Liver (tissue), 10 donors: ENCODE results near the gene CHMP3. TPM values are rescaled to one million over a fixed set of nuclear protein-coding genes. Genes with fewer than 3 reads are reported as not detected.

ENCODE experiments used
- DNase-seq: peaks from one replicate; pipeline ENCODE4 v3.0.0-alpha.2; 2017; ENCODE audit warnings: low spot score
- H3K27ac ChIP-seq, 2 donors: one replicate each; pipeline ENCODE4 v1.7.0; 2013; ENCODE audit warnings: inconsistent platforms in 2 of 2, low read length in 2 of 2, control low read depth in 1 of 2, low read depth in 1 of 2, mild to moderate bottlenecking in 1 of 2
- H3K27me3 ChIP-seq, 4 donors: one replicate each; pipeline versions ENCODE4 v1.6.1 to v1.7.0; 2013; ENCODE audit warnings: low read length in 3 of 4, inconsistent platforms in 1 of 4, mild to moderate bottlenecking in 1 of 4, moderate library complexity in 1 of 4; ENCODE audit not compliant: control insufficient read depth in 4 of 4, insufficient read depth in 4 of 4
- H3K36me3 ChIP-seq, 4 donors: one replicate each; pipeline versions ENCODE4 v1.6.1 to v1.7.0; 2013; ENCODE audit warnings: low read length in 3 of 4, mild to moderate bottlenecking in 3 of 4, low read depth in 1 of 4, moderate library complexity in 1 of 4; ENCODE audit not compliant: control insufficient read depth in 4 of 4, insufficient read depth in 3 of 4
- H3K4me1 ChIP-seq, 4 donors: one replicate each; pipeline versions ENCODE4 v1.6.1 to v1.7.0; 2013; ENCODE audit warnings: low read length in 3 of 4, mild to moderate bottlenecking in 3 of 4, moderate library complexity in 1 of 4; ENCODE audit not compliant: control insufficient read depth in 4 of 4, insufficient read depth in 4 of 4
- H3K4me3 ChIP-seq, 3 donors: one replicate each; pipeline versions ENCODE4 v1.6.1 to v1.7.0; 2013; ENCODE audit warnings: low read length in 3 of 3, control low read depth in 1 of 3, low read depth in 1 of 3, mild to moderate bottlenecking in 1 of 3
- H3K9ac ChIP-seq, 2 donors: one replicate each; pipeline ENCODE4 v1.7.0; 2013; ENCODE audit warnings: low read length in 2 of 2, mild to moderate bottlenecking in 2 of 2, moderate library complexity in 2 of 2, control low read depth in 1 of 2, low read depth in 1 of 2
- H3K9me3 ChIP-seq, 4 donors: one replicate each; pipeline versions ENCODE4 v1.6.1 to v1.7.0; 2013; ENCODE audit warnings: low read length in 3 of 4; ENCODE audit not compliant: control insufficient read depth in 4 of 4
- EGR1 ChIP-seq, 2 donors: IDR thresholded peaks; 2 replicates each; pipeline ENCODE4 v1.6.1; 2016 to 2018; ENCODE audit warnings: antibody characterized with exemption in 2 of 2, low read depth in 2 of 2
- FOXA1 ChIP-seq: IDR thresholded peaks from 2 replicates; pipeline ENCODE4 v1.6.1; 2016; ENCODE audit warnings: antibody characterized with exemption
- HNF4A ChIP-seq, 2 donors: conservative IDR thresholded peaks; 2 replicates each; pipeline ENCODE4 v1.6.1; 2016; ENCODE audit warnings: antibody characterized with exemption in 2 of 2, mild to moderate bottlenecking in 2 of 2
- HNF4G ChIP-seq: IDR thresholded peaks from 2 replicates; pipeline ENCODE4 v1.6.1; 2016; ENCODE audit warnings: antibody characterized with exemption
- MAX ChIP-seq: IDR thresholded peaks from 2 replicates; pipeline ENCODE4 v1.6.1; 2016; ENCODE audit warnings: antibody characterized with exemption
- NR2F2 ChIP-seq: IDR thresholded peaks from 2 replicates; pipeline ENCODE4 v1.6.1; 2016; ENCODE audit warnings: antibody characterized with exemption
- RAD21 ChIP-seq, 2 donors: IDR thresholded peaks; 2 replicates each; pipeline ENCODE4 v1.6.1; 2016; ENCODE audit warnings: antibody characterized with exemption in 2 of 2, mild to moderate bottlenecking in 2 of 2
- YY1 ChIP-seq: IDR thresholded peaks from 2 replicates; pipeline ENCODE4 v1.6.1; 2016; ENCODE audit warnings: antibody characterized with exemption, mild to moderate bottlenecking
- WGBS: extraction: QIAGEN DNeasy Blood & Tissue Kit; methylation state at CpG from one replicate; pipeline ENCODE4 v1.1.7; 2013; 5-methylcytosine and 5-hydroxymethylcytosine counted together
- polyA plus RNA-seq, 2 donors: library from polyadenylated mRNA; stranded (reverse) in 1 of 2; unstranded in 1 of 2; fragments of 200-250 nt in 1 of 2; fragments of >200 nt in 1 of 2; fragmentation: Nextera tagmentation in 1 of 2; extraction: Ambion mirVana in 1 of 2; gene quantifications; one replicate each; pipeline versions ENCODE4 v1.2.1 to v1.2.3, GENCODE V29; 2013 to 2015
- small RNA-seq: library from RNA; depleted of rRNA; stranded (forward); fragments of <200 nt; gene quantifications from one replicate; pipeline ENCODE3, GENCODE V24; 2014
- total RNA-seq, 2 donors: library from RNA; depleted of rRNA; stranded (reverse); fragments of >200 nt; gene quantifications; one replicate each; pipeline ENCODE4 v1.2.3, GENCODE V29; 2014
- donor health status: healthy.
- donor health status: healthy.
- donor health status: healthy.
- donor health status: healthy.
- donor health status: healthy.

The CHMP3 gene
- total and polyA plus RNA-seq, 4 donors = 20.6 to 25.1 (median 24.0) TPM

- TF ChIP-seq HNF4G = no peak
- no peak for TF ChIP-seq HNF4A (conservative IDR thresholded peaks at IDR 0.05)
Measured at GRCh38 chr2:86461042-86461743, 102.0 kb downstream of the CHMP3 start (continued).

GRCh38 chr2:86455181-86455580 is 108.1 kb downstream of the CHMP3 start:
- no peak for TF ChIP-seq EGR1 (IDR thresholded peaks at IDR 0.05; ENCODE audit: low read depth in 2 of 2)
- TF ChIP-seq MAX = no peak
- no peak for TF ChIP-seq YY1
- 97% methylated on average over 5 of the region's 5 CpGs for WGBS
- H3K27ac ChIP-seq = no peak overlapping the region

GRCh38 chr2:86454238-86454637 is 109.0 kb downstream of the CHMP3 start:
- Histone ChIP-seq H3K27ac (no peak overlapping the region), H3K27me3 (no peaks in the 10 kb centered on the region), H3K4me3 (no peak overlapping the region), H3K9ac (no peak overlapping the region), H3K36me3 (peaks cover 10 to 51% (median 42%) of the 10 kb centered on the region in 4 donors), H3K9me3 (no peaks in the 10 kb centered on the region), H3K4me1 (peaks cover 0 to 4% (median 0%) of the 10 kb centered on the region in 4 donors)
- no peak for DNase-seq
- no peak for TF ChIP-seq NR2F2
- TF ChIP-seq FOXA1 = no peak

More at GRCh38 chr2:86455181-86455580, 108.1 kb downstream of the CHMP3 start:
- Histone ChIP-seq H3K9ac (no peak overlapping the region), H3K36me3 (peaks cover 10 to 58% (median 44%) of the 10 kb centered on the region in 4 donors), H3K27me3 (no peaks in the 10 kb centered on the region), H3K4me3 (no peak overlapping the region), H3K9me3 (no peaks in the 10 kb centered on the region), H3K4me1 (peaks cover 0 to 4% (median 0%) of the 10 kb centered on the region in 4 donors)
- DNase-seq = no peak

- H3K9ac ChIP-seq = no peak overlapping the region
- peaks cover 0 to 4% (median 0%) of the 10 kb centered on the region in 4 donors for H3K4me1 ChIP-seq
- peak in 1 of 2 donors; percentile 9 for TF ChIP-seq RAD21 (IDR thresholded peaks at IDR 0.05)
- no peak for TF ChIP-seq FOXA1
- no peaks in the 10 kb centered on the region for H3K27me3 ChIP-seq
- H3K36me3 ChIP-seq = peaks cover 10 to 49% (median 41%) of the 10 kb centered on the region in 4 donors
- DNase-seq = no peak
- H3K9me3 ChIP-seq = no peaks in the 10 kb centered on the region
- 18% methylated on average over 2 of the region's 2 CpGs for WGBS
- no peak overlapping the region for H3K4me3 ChIP-seq
- H3K27ac ChIP-seq = no peak overlapping the region
Measured at GRCh38 chr2:86453836-86454235, 109.4 kb downstream of the CHMP3 start.

Small RNA genes within 50 kb of the gene (small RNA-seq; reads per million reads assigned to genes)
- not detected for gene RNU6-640P

Other genes with a start within 250 kb of the CHMP3 start
- gene REEP1, start 225.8 kb downstream of the CHMP3 start, total RNA-seq = 1 to 10 TPM; 1.0 to 1.7 TPM
- gene REEP1, start 225.8 kb downstream of the CHMP3 start, polyA plus RNA-seq = under 1 TPM; 0.46 to 0.78 TPM
- gene KDM3A, start 122.1 kb downstream of the CHMP3 start, total RNA-seq = 10 to 100 TPM; 11.2 to 19.8 TPM
- gene KDM3A, start 122.1 kb downstream of the CHMP3 start, polyA plus RNA-seq = 1 to 10 TPM; 3.9 to 5.4 TPM
- 10 to 100 TPM; 18.5 to 38.2 TPM for gene RNF103, start 60.4 kb upstream of the CHMP3 start, total RNA-seq
- 10 to 100 TPM; 15.4 to 20.4 TPM for gene RNF103, start 60.4 kb upstream of the CHMP3 start, polyA plus RNA-seq
- gene RMND5A, start 156.8 kb upstream of the CHMP3 start, total RNA-seq = 10 to 100 TPM; 48.3 to 74.5 TPM
- 10 to 100 TPM in 1 of 2 donors, 1 to 10 TPM in 1; 8.8 to 10.1 TPM for gene RMND5A, start 156.8 kb upstream of the CHMP3 start, polyA plus RNA-seq
- gene CD8A, start 227.5 kb upstream of the CHMP3 start, total RNA-seq = under 1 TPM; 0.42 to 0.47 TPM
- gene CD8A, start 227.5 kb upstream of the CHMP3 start, polyA plus RNA-seq = 1 to 10 TPM in 1 of 2 donors, under 1 TPM in 1; 0.90 to 1.8 TPM